MM.1S (cell line): ENCODE data around the gene C4orf17.

Experiments used
- DNase-seq: peaks from one replicate; pipeline ENCODE4 v3.0.0-alpha.2; 2015
- H2AFZ ChIP-seq: fragments of 300-600 bp; sonication (generic); 2 replicates; pipeline ENCODE4 v1.6.0; 2016; ENCODE audit warnings: antibody characterized with exemption, low read length
- H3F3A ChIP-seq: fragments of 300-600 bp; sonication (generic); 2 replicates; pipeline ENCODE4 v1.6.1; 2016; ENCODE audit warnings: mild to moderate bottlenecking, antibody characterized with exemption, low read length, moderate library complexity, mixed read lengths; ENCODE audit not compliant: insufficient read depth
- H3K27ac ChIP-seq: fragments of 300-600 bp; sonication (generic); 2 replicates; pipeline ENCODE4 v1.5.1; 2016; ENCODE audit warnings: mild to moderate bottlenecking, low read length
- H3K27me3 ChIP-seq: fragments of 300-600 bp; sonication (generic); replicated peaks from 2 replicates; pipeline ENCODE4 v1.6.0; 2016; ENCODE audit warnings: low read length; ENCODE audit not compliant: insufficient read depth
- H3K36me3 ChIP-seq: fragments of 300-600 bp; sonication (generic); replicated peaks from 2 replicates; pipeline ENCODE4 v1.6.1; 2016; ENCODE audit warnings: mild to moderate bottlenecking, low read length, mixed read lengths; ENCODE audit not compliant: insufficient read depth
- H3K4me1 ChIP-seq: fragments of 300-600 bp; sonication (generic); 2 replicates; pipeline ENCODE4 v1.6.1; 2016; ENCODE audit warnings: low read length, mixed read lengths
- H3K4me2 ChIP-seq: fragments of 300-600 bp; sonication (generic); 2 replicates; pipeline ENCODE4 v1.6.0; 2016; ENCODE audit warnings: low read depth, low read length
- H3K4me3 ChIP-seq: fragments of 300-600 bp; sonication (generic); 2 replicates; pipeline ENCODE4 v1.5.1; 2016; ENCODE audit warnings: low read length, mixed read lengths
- H3K79me2 ChIP-seq: fragments of 300-600 bp; sonication (generic); 2 replicates; pipeline ENCODE4 v1.6.1; 2016; ENCODE audit warnings: mixed run types, low read length, mixed read lengths
- H3K9ac ChIP-seq: fragments of 300-600 bp; sonication (generic); 2 replicates; pipeline ENCODE4 v1.6.1; 2016; ENCODE audit warnings: low read length, mixed read lengths
- H3K9me2 ChIP-seq: fragments of 300-600 bp; sonication (generic); replicated peaks from 2 replicates; pipeline ENCODE4 v1.6.1; 2016; ENCODE audit warnings: mild to moderate bottlenecking, low read length, mixed read lengths; ENCODE audit not compliant: insufficient read depth
- H3K9me3 ChIP-seq: fragments of 300-600 bp; sonication (generic); replicated peaks from 2 replicates; pipeline ENCODE4 v1.6.1; 2016; ENCODE audit warnings: mild to moderate bottlenecking, low read length, mixed read lengths; ENCODE audit not compliant: insufficient read depth
- H4K20me1 ChIP-seq: fragments of 300-600 bp; sonication (generic); 2 replicates; pipeline ENCODE4 v1.6.1; 2016; ENCODE audit warnings: mild to moderate bottlenecking, low read length, moderate library complexity, mixed read lengths; ENCODE audit not compliant: insufficient read depth
- CTCF ChIP-seq: fragments of 300-600 bp; sonication (generic); IDR thresholded peaks from 2 replicates; pipeline ENCODE4 v1.5.1; 2016; ENCODE audit warnings: antibody characterized with exemption, low read length, mixed read lengths
- EZH2 ChIP-seq: fragments of 300-600 bp; sonication (generic); optimal IDR thresholded peaks from 2 replicates; pipeline ENCODE3; 2017; ENCODE audit warnings: low read depth, mild to moderate bottlenecking, antibody characterized with exemption, low read length, mixed read lengths
- EZH2phosphoT487 ChIP-seq: fragments of 300-600 bp; sonication (generic); IDR thresholded peaks from 2 replicates; pipeline ENCODE4 v1.6.1; 2018; ENCODE audit warnings: antibody characterized with exemption, low read length

The C4orf17 gene

GRCh38 chr4:99587803-99588202 lies 77.0 kb downstream of the C4orf17 start:
- no peak overlapping the region for H3K27ac ChIP-seq
- no peaks in the 10 kb centered on the region for H3K4me1 ChIP-seq
- TF ChIP-seq EZH2phosphoT487, result no peak
- no peak for TF ChIP-seq EZH2
- TF ChIP-seq CTCF, result no peak
- H3K9me3 ChIP-seq, result no peaks in the 10 kb centered on the region
- no peaks in the 10 kb centered on the region for H4K20me1 ChIP-seq
- no peak overlapping the region for H3K4me2 ChIP-seq
- H3K9me2 ChIP-seq, result no peaks in the 10 kb centered on the region
- H3K36me3 ChIP-seq, result no peaks in the 10 kb centered on the region
- no peaks in the 10 kb centered on the region for H3F3A ChIP-seq
- no peaks in the 10 kb centered on the region for H3K27me3 ChIP-seq
- H3K79me2 ChIP-seq, result no peaks in the 10 kb centered on the region
- no peak for DNase-seq
- H3K9ac ChIP-seq, result no peak overlapping the region
- no peak overlapping the region for H3K4me3 ChIP-seq
- H2AFZ ChIP-seq, result no peak overlapping the region

DNA sequence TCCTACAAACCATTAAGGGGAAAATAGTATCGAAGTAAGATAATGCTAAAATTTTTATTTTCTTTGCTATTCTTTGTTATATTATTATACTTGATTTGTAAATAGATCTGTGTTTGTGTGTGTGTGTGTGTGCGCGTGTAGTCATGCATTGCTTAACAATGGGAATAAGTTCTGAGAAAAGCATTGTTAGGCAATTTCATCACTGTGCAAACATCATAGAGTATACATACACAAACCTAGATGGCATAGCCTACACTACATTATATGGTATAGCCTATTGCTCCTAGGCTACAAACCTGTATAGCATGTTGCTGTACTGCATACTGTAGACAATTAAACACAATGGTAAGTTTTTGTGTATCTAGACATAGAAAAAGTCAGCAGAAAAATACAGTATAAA lies 80.9 kb downstream of the C4orf17 start:
- no peak overlapping the region for H2AFZ ChIP-seq
- no peaks in the 10 kb centered on the region for H3K27me3 ChIP-seq
- no peak overlapping the region for H3K27ac ChIP-seq
- H3K4me3 ChIP-seq, result no peak overlapping the region
- no peaks in the 10 kb centered on the region for H3K9me3 ChIP-seq
- H3K4me2 ChIP-seq, result no peak overlapping the region
- no peaks in the 10 kb centered on the region for H3K9me2 ChIP-seq
- H3F3A ChIP-seq, result no peaks in the 10 kb centered on the region
- H3K4me1 ChIP-seq, result no peaks in the 10 kb centered on the region
- no peak overlapping the region for H3K9ac ChIP-seq
- TF ChIP-seq EZH2phosphoT487 (no peak), EZH2 (no peak), CTCF (no peak)
- H4K20me1 ChIP-seq, result no peaks in the 10 kb centered on the region
- no peak for DNase-seq
- H3K79me2 ChIP-seq, result no peaks in the 10 kb centered on the region
- no peaks in the 10 kb centered on the region for H3K36me3 ChIP-seq
